Erythroblast (primary cell): ENCODE data around the gene KHDC4.

Experiments used
- DNase-seq, 2 experiments: peaks; one replicate each; lab custom pipeline; 2025; lab: John Stamatoyannopoulos, UW
- GATA1 ChIP-seq: IDR thresholded peaks from 2 replicates; pipeline ENCODE4 v1.6.1; 2011; ENCODE audit warnings: low read depth, mild to moderate bottlenecking, control low read depth, low read length, moderate library complexity
- POLR2A ChIP-seq: IDR thresholded peaks from 2 replicates; pipeline ENCODE4 v1.6.1; 2011; ENCODE audit warnings: mild to moderate bottlenecking, low read length

KHDC4 gene

DNA sequence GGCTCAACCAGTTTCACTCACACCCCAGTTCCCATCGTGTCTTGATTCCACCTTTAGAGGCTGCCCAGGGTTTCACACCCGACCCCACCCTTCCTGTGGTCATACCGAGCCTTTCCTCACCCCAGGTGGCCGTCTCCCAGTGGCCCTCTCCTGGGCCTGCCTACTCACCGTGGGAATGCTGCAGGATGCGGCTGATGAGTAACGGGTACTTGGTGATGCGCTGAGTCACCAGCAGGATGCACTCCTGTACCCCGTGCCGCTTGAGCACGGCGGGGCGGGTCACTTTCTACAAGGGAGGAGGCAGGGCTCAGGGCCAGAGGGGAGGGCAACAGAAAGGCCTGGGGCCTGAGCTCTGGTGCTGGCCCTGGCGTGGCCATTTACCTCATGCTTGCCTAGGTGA is 27.7 kb upstream of the KHDC4 start:
- DNase-seq, result peak; percentile 54 to 76
- TF ChIP-seq POLR2A, result no peak
- no peak for TF ChIP-seq GATA1

DNA sequence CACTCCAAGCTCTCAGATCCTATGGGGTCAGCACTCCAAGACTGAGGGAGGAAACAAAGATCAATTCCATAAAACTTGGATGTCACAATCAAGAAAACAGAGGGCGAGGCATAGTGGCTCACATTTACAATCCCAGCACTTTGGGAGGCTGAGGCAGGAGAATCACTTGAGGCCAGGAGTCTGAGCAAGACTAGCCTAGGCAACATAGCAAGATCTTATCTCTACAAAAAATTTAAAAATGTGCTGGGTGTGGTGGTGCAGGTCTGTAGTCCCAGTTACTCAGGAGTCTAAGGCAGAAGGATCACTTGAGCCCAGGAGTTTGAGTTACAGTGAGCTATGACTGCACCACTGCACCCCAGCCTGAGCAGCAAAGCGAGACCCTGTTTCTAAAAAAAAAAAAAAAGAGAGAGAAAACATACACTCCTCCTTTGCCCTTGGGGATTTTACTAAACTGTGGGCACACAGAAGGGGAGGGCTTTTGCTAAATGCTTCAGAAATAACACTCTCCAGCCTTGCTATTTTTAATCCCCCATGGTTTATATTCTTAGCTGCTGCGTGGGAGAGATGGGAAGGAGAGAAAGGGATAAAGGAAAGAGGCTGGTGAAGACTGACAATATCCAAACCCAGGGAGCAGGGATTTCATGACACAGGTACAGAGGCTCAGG is 26.0 kb upstream of the KHDC4 start:
- DNase-seq, result no peak
- no peak for TF ChIP-seq GATA1
- TF ChIP-seq POLR2A, result no peak

DNA sequence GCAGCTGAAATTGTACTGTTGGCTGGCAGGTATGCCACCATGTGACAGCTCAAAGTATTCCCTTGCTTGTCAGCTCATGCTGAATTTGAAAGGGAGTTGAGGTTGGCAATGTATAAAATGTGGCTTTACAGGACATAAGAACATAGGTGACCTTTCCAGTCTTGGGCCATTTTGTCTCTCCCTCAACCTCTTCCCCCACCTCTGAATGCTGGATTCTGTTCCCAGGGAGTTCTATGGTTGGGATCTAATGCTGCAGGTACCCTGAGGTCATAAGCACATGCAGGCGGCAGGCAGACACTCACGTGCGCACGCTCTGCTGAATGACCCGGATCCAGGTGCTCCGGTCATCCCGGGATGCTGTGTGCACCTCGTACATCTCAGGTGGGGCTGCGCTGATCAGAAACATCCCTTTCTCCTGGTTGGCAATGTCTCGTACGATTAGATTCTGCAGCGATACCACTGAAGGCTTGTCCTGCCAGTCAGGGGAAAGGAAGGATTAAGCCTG is 23.2 kb upstream of the KHDC4 start:
- TF ChIP-seq POLR2A (no peak), GATA1 (no peak)

DNA sequence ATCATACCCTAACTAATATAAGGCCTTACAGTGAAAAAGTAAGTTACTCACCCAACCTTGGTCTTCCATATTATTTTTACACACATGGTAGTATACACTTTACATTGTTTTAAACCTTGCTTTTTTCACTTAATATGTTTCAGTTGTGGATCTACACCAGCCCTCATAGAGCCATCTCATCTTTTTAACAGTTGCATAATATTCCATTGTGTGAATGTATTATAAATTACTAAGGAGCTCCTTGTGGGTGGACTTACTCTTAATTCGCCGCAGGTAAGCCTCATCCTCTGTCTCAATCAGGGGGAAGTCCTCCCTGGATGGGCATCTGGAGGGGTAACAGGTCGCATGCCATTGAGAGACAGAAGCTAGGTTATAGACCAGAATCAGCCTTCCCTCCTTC is 20.4 kb upstream of the KHDC4 start:
- DNase-seq, result no peak
- no peak for TF ChIP-seq POLR2A
- no peak for TF ChIP-seq GATA1

More for the DNA sequence above, 23.2 kb upstream of the KHDC4 start:
- no peak for DNase-seq

DNA sequence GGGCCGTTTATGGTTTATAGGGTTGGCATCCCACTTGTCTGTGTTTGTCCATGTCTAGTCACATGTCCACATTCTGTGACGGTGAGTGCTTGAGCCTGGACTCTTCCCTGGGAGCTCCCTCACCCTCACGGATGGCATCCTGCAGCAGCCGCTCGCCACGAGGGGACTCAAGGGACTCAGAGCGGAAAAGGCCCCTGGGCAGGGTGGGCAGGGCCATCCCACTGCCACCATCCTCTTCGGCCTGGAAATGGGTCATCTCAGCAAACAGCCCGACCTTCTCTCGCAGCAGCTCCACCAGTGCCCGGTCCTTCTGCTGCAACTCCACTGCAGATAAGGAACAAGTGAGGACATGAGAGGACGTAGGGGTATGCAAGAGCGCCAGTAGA is 18.3 kb upstream of the KHDC4 start:
- TF ChIP-seq GATA1 (no peak), POLR2A (no peak)
- no peak for DNase-seq

DNA sequence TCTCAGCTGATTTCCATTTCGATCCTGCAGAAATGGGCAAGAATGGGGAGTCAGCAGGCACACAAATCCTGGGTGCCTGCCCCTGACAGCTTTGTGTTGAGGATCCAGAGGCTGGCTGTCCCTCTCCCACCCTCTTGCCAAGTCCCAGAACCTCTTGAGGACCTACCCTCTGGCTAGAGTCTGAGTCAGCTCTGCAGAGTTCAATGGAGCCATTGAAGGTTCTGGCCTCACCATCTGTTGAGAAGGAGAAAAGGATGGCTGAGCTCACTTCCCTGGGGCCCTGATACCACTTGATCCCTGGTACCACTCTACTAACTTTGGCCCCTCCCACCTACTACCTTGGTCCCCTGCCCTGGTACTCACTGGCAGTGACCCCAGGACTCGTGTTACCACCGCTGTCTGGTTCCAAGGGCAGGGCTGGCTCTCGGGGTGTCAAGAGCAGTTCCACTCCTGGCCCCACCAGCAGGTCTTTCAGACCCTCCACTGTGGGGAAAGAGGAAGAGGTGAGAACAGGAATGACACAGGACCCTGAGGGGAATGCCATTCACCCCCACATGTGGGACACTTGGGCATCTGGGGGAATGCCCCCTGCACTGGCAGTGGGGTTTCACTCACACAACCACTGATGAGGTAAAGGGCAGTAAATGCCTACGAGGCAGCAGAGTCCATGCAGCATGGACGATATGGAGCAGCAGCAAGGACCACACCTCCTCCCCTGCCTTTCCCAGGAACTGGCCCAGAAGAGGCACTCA is 17.7 kb upstream of the KHDC4 start:
- TF ChIP-seq GATA1, result no peak
- no peak for TF ChIP-seq POLR2A
- no peak for DNase-seq

DNA sequence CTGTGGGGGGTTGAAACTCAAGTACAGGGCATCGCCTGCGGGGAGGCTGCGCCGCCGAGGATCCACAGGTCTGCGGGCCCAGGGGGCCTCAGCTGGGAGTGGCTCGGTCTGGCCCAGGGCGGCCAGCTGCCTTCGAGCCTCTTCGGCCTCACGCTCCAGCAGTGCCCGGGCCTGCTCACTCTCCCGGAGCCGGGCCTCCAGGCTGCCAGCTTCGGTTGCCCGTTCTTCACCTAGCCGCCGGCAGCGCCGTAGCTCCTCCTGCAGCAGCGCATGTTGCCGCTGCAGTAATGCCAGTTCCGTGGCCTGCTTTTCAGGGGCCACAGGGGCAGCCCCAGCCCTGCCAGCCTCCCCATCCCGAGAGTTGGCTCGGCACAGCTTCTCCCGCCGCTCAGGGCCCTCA is 16.6 kb upstream of the KHDC4 start:
- TF ChIP-seq POLR2A (no peak), GATA1 (no peak)
- no peak for DNase-seq

DNA sequence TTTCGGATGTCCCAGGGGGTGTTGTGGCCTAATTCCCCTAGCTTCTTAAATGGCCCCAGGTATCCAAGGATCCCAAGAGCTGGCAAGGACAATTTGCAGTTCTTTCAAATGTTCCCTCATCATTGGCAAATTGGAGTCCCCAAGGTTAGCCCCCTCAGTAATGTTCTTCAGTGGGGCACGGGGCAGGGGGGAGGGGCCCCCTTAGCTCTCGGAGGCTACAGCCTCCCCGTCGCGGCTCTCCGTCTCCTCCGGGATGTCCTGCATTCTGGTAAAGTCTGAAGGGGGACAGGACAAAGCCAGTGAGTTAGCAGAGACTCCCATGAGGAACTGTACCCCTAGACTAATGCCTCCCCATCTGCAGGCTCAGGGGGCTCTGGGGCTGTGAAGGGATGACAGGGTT is 13.5 kb upstream of the KHDC4 start:
- no peak for DNase-seq
- no peak for TF ChIP-seq GATA1
- no peak for TF ChIP-seq POLR2A

DNA sequence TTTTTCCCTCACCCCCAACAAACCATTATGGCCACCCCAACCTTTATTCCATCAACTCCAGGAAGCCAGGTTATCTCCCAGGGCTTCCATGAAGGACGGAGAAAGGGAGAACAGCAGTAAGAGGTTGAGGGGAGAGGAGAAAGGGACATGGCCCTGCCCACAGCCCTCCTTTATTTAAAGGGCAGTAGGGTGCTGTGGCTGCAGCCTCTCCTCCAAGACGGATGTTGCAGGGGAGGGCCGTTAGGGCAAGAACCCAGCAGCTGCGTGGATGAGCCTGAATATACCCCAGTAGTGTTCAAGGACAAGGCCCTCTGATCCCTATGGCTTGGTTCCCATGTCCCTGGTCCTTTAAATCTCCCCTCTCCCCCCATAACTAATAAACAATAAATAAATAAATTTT is 13.1 kb upstream of the KHDC4 start:
- no peak for DNase-seq
- TF ChIP-seq GATA1, result no peak
- TF ChIP-seq POLR2A, result no peak

DNA sequence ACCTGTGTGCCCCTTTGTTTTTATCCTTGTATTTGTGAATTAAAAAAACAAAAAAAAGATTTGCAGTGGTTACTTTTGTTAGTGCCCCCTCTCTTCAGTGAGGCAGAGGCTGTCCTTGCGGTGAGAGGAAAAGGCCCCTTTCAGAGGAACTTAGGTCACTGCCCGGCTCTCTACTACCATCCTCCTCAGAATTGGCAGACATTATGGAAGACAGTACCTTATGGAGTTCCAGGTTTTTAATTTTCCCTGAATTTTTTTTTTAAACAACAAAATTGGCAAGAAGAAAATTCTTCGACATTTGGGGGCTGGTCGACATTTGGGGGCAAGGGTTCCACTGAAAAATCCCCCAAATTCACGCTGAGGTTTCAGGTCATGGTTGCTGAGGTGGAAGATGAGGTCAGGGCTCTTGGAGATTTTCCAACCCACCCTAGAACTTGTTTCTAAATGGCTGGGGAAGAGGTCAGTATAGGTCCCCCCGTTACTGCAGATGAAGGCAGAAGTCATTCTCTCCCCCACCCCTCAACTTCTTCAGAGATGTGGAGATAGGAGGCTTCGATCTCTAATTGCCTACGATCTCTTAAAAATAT is 12.5 kb upstream of the KHDC4 start:
- no peak for DNase-seq
- TF ChIP-seq GATA1, result no peak
- TF ChIP-seq POLR2A, result no peak

DNA sequence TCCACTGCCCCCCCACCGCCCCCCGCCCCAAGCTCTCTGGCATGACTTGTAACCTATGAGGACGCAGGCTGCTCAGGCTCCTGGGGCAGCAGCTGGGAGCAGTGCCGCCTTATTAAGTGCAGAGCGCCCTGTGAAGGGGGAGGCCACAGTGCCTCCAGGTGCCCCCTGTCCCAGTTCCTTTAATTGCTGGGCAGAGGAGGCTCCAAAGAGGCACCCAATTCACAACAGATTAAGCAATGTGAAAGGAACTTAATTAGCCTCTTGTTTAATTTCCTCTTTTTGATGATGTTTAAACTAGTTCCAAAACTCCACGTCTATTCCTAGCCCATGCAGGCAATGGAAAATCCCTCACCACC is 10.2 kb upstream of the KHDC4 start:
- DNase-seq, result no peak
- TF ChIP-seq POLR2A (no peak), GATA1 (no peak)

DNA sequence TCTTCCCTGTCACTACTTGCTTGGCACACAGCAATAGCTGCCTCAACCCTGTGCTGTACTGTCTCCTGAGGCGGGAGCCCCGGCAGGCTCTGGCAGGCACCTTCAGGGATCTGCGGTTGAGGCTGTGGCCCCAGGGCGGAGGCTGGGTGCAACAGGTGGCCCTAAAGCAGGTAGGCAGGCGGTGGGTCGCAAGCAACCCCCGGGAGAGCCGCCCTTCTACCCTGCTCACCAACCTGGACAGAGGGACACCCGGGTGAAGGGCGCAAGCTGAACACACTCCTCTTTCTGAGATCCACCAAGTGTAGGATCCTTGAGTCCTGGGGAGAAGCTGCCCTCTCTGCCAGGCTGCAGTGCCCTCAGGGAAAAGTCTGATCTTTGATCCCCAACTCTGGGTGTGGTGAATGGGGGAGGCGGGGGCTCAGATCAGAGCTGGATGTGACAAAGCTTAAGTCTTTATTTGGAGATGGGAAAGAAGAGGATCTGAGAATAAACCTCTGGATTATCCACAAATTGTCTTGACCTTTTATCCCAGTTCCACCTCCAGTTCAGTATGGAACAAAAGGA is 8.4 kb upstream of the KHDC4 start:
- no peak for DNase-seq
- no peak for TF ChIP-seq POLR2A
- TF ChIP-seq GATA1, result no peak

DNA sequence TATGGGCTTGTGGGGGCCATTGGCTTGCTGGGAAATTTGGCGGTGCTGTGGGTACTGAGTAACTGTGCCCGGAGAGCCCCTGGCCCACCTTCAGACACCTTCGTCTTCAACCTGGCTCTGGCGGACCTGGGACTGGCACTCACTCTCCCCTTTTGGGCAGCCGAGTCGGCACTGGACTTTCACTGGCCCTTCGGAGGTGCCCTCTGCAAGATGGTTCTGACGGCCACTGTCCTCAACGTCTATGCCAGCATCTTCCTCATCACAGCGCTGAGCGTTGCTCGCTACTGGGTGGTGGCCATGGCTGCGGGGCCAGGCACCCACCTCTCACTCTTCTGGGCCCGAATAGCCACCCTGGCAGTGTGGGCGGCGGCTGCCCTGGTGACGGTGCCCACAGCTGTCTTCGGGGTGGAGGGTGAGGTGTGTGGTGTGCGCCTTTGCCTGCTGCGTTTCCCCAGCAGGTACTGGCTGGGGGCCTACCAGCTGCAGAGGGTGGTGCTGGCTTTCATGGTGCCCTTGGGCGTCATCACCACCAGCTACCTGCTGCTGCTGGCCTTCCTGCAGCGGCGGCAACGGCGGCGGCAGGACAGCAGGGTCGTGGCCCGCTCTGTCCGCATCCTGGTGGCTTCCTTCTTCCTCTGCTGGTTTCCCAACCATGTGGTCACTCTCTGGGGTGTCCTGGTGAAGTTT is 7.8 kb upstream of the KHDC4 start:
- no peak for TF ChIP-seq GATA1
- no peak for TF ChIP-seq POLR2A
- no peak for DNase-seq
